GM19395 (cell line): Measurements from ENCODE around the gene PLA2G4A.
"Not testable (repeated sequence)": the region's sequence is repeated elsewhere in the genome, so short reads cannot be mapped to it uniquely, and the experiment has no call there.

Experiments used
- ATAC-seq: cut with Tn5 transposase; IDR thresholded peaks from one replicate; pipeline ENCODE4 v1.9.1; 2021; ENCODE audit warnings: mild to moderate bottlenecking, moderate library complexity; ENCODE audit not compliant: unreplicated experiment

The PLA2G4A gene

GRCh38 chr1:186917106-186917786 lies 88.5 kb downstream of the PLA2G4A start:
- not testable (repeated sequence) for ATAC-seq

- not testable (repeated sequence) for ATAC-seq
Observed at GRCh38 chr1:186921386-186921785, 92.6 kb downstream of the PLA2G4A start.

- ATAC-seq = not testable (repeated sequence)
Observed at GRCh38 chr1:186922814-186923213, 94.1 kb downstream of the PLA2G4A start.

DNA sequence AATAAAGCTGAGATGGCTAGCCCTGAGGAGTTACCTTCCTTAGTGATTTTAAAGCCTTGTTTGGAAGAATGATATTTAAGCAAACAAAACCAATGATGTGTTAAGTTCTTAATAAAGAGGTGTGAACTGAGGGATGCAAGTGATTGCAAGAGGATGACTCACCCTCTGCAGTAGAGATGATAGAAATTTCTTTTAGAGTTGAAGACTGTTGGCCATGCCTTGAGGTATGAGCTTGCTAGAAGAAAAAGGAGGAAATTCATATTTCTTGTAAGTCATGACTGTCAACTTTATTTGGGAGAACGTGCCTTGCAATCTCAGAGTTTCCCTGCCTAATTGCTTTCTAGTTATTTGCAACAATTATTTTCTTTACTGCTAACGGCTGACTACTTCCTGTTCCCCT lies 94.7 kb downstream of the PLA2G4A start:
- ATAC-seq = no peak

DNA sequence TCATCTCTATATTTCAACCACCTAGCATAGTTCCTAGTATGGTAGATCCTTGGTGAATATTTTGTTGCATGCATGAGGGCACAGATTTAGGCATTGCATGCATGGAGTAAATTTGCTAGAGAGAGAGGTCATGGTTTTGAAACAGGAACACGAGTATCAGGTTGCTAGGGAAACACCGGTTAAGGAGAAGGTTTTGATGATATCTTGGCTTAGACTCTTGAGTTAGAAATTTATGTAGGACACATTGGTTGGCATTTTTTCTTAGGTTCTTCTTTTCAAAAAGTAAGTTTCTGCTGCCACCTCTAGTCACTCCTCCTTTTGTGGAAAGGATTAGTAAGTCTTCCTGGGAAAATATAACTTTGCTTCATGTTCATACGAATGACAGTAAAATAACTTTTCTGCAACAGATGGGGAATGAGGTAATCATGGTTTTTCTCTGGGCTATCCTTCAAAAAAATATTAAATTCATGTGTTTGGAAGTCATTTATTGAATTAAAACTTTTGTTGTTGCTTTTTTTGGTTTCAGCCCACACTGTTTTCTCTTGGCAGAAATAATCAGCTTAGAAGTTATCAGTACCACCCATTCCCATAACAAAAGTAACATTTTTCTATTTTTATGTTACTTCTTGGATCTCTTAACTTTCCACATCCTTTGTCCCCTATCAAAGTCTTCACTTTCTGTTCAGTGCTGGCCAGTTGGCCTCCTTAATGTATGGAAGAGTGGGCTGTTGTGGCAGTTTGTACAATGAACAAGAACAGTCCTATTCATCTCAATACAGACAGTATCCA lies 97.3 kb downstream of the PLA2G4A start:
- no peak for ATAC-seq

GRCh38 chr1:186927884-186928283 lies 99.1 kb downstream of the PLA2G4A start:
- no peak for ATAC-seq

DNA sequence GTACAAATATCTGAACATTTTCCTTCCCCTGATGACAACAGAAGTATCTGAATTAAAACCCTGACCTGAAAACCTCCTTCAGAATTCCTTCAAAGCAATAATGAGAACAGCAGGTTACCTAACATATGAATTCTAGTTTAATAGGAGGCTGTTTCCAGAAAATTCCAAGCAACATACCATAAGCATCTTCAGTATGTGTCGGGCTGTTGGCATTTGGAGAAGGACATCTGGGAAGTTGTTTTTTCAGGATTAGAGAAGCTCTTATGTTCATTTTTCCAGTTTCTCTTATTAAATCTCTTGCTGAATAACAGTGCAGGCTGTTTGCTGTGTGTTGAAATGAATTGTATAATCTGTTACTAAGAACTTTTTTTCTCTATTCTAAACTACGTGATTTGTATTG lies 101.5 kb downstream of the PLA2G4A start:
- no peak for ATAC-seq

DNA sequence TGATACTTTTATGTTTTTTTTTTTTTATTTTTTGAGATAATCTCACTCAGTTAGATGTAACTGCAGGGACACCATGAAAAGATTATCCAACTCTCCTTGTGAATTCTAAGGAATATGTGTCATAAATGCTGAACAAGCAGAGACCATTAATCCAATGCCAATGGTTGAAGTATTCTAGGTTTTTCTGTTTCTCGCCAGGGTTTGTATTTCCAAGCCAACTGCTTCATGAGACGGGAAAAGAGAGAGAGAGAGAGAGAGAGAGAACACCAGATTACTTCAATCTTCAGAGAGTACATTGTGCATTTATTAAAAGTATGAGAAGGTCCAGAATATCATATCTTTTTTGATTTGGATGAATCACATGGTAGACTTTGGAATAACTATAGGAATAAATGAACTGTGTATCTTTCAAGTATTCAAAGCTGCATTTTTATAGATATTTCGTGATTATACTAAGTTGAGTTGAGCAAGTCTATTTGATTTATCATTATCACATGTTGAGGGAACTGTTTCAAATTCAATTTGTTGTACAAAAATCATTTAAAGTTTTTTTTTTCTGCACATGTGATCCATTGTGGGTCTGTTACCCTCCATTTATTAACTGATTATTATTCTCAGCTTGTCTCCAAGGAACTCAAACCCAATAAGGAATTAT lies 108.4 kb downstream of the PLA2G4A start:
- ATAC-seq = no peak

DNA sequence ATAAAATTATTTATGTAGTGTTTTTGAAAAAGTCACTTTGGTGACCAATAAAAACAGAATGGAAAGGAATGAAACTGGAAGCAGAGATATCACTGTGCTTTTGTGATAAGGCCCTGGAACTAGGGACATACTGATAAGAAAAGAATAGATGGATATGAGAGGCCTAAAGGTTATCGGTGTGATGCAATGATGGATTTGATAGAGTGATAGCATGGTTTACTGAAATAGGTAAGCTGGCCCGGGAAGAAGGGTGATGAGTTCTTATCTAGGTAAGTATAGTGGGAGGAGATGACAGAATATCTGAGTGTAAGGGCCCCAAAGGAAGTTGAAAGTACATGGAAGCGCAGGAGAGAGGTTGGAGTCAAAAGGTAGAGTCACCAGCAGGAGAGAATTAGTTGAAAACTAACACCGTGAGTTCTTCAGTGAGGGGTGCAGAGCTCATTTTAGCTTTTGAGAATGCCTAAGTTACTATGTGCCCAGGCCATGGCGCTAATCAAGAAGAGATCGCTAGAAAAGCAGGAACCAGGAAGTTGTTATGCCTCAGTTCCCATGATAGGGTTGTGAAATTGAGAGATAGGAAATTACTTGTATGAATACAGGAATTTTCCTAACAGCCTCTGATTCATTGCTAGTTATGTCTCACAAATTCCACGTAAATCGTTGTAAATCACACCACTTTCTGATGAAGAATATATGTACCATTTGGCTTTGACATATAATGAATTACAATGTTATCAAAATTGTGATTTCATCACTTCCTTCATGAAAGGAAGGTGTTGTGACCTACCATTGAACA lies 115.3 kb downstream of the PLA2G4A start:
- no peak for ATAC-seq

- no peak for ATAC-seq
Observed at GRCh38 chr1:186945146-186945545, 116.4 kb downstream of the PLA2G4A start.

DNA sequence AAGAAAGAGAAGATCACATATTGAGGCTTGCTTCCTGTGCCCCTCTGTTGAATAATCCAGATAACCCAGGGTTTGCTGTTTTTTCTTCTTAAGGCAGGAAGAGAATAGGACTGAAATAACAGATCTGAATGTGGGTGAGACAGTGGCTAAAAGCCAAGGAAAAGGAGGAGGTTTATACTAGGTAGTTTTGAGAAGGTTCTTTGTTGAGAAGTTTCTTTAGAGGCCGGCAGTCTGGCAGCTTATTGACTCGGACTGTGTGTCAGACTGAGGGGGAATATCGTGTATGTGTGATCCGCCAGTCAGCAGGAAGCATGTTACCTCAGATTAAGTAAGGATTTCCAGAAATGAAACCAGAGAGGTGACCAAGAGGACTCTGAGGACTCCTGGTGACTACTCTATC lies 119.8 kb downstream of the PLA2G4A start:
- ATAC-seq = no peak

DNA sequence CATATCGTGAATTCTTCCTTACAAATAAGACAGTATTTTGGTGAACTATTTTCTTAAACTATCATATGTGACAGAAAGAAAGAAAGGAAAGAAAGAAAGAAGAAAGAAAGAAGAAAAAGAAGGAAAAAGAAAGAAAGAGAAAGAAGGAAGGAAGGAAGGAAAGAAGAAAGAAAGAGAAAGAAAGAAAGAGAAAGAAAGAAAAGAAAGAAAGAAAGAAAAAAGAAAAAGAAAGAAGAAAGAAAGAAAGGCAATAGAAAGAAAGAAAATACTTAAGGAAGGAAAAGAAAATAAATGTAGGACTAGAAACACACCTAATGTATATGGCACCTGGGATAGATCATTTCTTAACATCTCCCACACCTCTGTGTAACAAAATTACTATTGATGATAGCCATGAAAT lies 120.4 kb downstream of the PLA2G4A start:
- no peak for ATAC-seq

- ATAC-seq = no peak
Observed at GRCh38 chr1:186950547-186950946, 121.8 kb downstream of the PLA2G4A start.

GRCh38 chr1:186953876-186954275 lies 125.1 kb downstream of the PLA2G4A start:
- no peak for ATAC-seq

- no peak for ATAC-seq
Observed at GRCh38 chr1:186957314-186957713, 128.6 kb downstream of the PLA2G4A start.

DNA sequence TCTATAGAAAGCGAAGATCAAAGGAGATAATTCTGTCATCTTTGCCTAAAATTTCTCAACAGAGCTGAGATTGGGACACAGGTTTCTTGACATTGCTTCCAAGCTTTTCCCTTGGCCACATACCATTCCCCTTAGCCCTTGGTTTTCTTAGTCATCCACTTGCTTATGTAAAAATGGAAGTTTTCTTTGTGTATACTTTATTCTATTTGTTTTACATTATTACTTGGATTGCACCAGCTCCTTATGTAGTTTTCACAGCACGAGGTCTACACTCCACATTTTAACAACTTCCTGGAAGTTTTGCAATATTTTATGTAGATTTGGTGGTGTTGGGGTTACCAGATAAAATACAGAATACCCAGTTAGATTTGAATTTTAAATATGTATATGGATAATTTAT lies 129.8 kb downstream of the PLA2G4A start:
- no peak for ATAC-seq

GRCh38 chr1:186960861-186961260 lies 132.1 kb downstream of the PLA2G4A start:
- ATAC-seq = no peak

DNA sequence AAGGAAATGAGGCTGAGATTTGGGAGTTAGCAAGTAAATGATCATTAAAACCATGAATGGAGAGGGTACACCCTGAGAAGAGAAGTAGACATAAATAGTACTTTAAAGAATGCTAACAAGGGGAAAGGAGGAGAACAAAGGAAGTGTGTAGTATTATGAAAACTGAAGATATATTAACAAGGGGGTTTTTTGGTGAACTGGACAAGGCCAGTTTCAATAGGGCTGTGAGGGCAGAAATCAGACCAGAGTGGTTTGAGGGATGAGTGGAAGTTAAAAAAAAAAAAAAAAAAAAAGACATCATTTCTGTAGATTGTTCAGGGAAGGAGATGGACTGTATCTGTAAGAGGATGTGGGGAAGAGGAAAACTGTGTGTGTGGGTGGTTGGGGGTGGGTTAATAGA lies 137.1 kb downstream of the PLA2G4A start:
- no peak for ATAC-seq

- ATAC-seq = no peak
Observed at GRCh38 chr1:186966456-186966855, 137.7 kb downstream of the PLA2G4A start.

DNA sequence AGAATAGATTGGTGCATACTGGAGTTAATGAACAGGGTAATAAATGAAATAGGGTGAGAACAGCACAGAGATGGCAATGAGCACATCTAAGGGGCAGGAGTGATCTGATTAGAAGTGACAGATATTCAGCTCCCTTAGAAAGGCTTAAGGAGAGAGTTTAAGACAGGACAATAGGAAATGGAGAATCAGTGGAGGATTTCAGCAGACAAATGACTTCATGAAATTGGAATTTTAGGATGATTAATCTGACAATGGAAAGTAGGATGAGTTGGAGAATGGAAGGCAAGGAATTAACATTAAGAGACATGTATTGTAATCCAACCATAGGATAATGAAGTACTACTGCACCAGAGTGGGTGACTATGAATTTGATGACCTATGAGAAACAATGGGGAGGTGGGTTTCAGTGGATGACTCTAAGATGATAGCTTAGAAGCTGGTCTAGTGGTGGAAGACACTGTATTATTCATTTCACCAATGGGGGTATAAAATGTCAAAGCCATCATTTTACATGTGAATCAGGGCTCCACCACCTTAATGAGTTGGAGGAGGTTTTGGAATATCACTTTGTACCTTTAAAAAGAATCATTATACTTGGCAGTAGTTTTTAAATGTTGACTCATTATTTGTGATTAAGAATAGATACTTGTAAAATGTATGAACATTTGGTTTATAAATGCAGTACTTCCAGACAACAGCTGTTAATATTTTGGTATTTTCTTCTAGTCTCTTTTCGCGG lies 139.1 kb downstream of the PLA2G4A start:
- no peak for ATAC-seq
